COLO829 (cell line): ENCODE results near the gene GGN.
A peak's percentile ranks its signal among the peaks of the same experiment; 100 is the strongest.
"Not testable (repeated sequence)": the region's sequence is repeated elsewhere in the genome, so short reads cannot be mapped to it uniquely, and the experiment has no call there.

ENCODE experiments used
- DNase-seq: peaks from one replicate; pipeline ENCODE4 v3.0.0; 2012; ENCODE audit warnings: low spot score

Gene GGN

GRCh38 chr19:38386300-38386970, 1.4 kb downstream of the GGN start:
- no peak for DNase-seq

DNA sequence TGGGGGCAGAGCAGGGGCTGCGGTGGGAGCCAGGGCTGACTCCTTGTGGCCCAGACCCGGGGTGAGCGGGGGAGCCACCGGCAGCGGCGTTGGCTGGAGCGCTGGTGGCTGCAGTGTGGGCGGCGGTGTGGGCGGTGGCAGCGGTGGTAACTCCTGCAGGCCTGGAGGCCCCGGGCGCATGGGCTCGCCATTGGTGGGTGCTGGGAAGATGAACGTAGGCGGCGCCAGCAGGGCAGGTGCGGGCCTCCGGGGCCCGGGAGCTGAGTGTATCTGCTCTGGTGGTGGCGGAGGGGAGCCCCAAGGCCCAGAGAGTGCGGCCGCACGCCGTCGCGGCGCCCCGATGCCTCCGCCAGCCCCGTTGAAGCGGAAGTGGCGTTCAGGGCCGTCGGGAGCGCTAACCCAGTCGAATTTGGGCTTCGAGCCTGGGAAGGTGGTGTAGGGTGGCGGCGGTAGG, 2.0 kb downstream of the GGN start:
- no peak for DNase-seq

- no peak for DNase-seq
Measured at GRCh38 chr19:38385057-38385803, 2.6 kb downstream of the GGN start.

GRCh38 chr19:38384209-38385027, 3.4 kb downstream of the GGN start:
- no peak for DNase-seq

DNA sequence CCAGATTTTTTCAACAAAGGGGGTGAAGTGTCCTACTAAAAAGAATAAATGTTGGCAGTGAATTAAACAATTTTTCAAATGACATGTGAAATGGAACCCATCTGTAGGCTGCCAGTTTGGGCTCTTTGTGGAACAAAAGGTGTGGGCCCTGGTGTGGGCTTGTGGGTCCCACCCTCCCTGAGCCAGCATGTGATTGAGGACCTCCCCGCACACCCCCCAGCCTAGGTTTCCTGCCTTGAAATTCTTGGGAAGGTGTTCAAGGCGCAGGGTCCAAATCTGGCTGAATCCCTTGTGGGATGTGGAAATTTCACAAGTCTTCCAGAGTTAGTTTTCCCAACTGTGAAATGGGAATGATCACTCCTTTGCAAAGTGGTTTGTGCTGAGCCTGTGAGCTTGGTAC, 4.1 kb downstream of the GGN start:
- DNase-seq: no peak

- DNase-seq: no peak
Measured at GRCh38 chr19:38383184-38383583, 4.7 kb downstream of the GGN start.

- DNase-seq: no peak
Measured at GRCh38 chr19:38381138-38381537, 6.7 kb downstream of the GGN start.

GRCh38 chr19:38378866-38379265, 9.0 kb downstream of the GGN start:
- no peak for DNase-seq

GRCh38 chr19:38377052-38377451, 10.8 kb downstream of the GGN start:
- no peak for DNase-seq

- no peak for DNase-seq
Measured at GRCh38 chr19:38376576-38376975, 11.3 kb downstream of the GGN start.

GRCh38 chr19:38375748-38376147, 12.1 kb downstream of the GGN start:
- DNase-seq: no peak

- no peak for DNase-seq
Measured at GRCh38 chr19:38375098-38375493, 12.7 kb downstream of the GGN start.

- peak; percentile 98 for DNase-seq
Measured at GRCh38 chr19:38374332-38375097, 13.3 kb downstream of the GGN start, which contains the start of gene PSMD8. Gene PSMD8 (plus strand): TSS chr19:38374571. CDS start chr19:38374602, 31 bp downstream.

DNA sequence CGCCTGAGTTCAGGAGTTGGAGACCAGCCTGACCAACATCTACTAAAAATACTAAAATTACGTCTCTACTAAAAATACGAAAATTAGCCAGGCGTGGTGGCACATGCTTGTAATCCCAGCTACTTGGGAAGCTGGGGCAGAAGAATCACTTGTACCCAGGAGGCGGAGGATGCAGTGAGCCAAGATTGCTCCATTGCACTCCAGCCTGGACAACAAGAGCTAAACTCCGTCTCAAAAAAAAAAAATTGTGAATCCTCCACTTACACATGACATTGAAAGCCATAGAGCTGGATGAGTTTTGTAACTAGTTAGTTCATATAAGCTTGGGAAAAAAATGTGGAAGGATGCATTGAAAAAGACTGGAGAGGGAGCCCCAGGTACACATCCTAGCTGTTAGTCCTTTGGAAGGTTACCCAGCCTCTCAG, 13.9 kb downstream of the GGN start:
- DNase-seq: no peak

DNA sequence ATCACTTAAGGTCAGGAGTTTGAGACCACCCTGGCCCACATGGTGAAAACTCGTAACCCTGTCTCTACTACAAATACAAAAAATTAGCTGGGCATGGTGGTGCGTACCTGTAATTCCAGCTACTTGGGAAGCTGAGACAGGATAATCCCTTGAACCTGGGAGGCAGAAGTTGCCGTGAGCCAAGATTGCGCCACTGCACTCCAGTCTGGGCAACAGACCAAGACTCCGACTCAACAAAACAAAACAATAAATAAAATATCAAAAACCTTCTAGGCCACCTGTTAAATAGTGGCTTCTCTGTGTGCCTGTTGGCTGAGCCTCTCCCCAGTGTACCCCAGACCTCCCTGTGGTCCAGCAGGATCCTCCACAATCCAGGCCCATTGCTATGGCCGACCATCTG, 16.8 kb downstream of the GGN start:
- no peak for DNase-seq

GRCh38 chr19:38370299-38370698, 17.5 kb downstream of the GGN start:
- no peak for DNase-seq

DNA sequence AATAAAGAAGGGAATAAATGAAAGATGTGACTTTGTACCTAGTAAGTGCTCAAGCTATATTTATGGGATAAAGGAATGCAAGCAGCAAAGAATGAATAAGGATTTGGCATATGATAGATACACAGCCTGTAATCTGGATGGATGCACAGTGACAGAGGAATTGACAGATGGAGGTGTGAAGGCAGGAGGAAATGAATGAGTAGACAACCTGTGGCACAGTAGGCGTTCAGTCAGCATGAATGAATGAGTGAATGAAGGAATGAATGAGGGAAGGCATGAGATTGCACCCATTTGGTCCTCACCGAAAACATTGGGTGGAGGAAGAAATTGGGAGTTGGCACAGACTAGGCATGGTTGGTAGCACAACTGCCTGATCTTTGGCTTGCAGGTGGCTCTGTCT, 18.2 kb downstream of the GGN start:
- DNase-seq: no peak

DNA sequence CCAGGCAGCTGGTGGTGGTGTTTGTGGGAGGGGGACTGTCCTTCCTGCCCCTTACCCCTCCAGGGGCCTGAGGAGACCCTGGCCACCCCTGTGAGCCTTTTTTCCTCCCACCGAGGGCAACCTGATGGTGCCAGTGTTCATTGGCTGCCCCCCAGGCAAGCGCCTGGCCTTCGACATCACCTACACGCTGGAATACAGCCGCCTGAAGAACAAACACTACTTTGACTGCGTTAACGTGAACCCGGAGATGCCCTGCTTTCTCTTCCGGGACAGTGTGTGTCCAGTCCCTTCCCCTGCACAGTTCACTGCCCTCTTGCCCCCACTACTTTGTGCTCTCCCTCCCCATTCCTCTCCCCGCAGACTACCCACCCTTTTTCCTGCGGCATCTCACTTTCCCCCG, 20.8 kb downstream of the GGN start:
- DNase-seq: no peak

GRCh38 chr19:38362946-38363688, 24.7 kb downstream of the GGN start:
- DNase-seq: not testable (repeated sequence)

- peak; percentile 41 for DNase-seq
Measured at GRCh38 chr19:38362076-38362945, 25.5 kb downstream of the GGN start.
